Transverse colon (tissue), 4 donors: ENCODE measurements around the gene PRPF6.

ENCODE experiments used
- EP300 ChIP-seq: sonication (generic); formaldehyde crosslinking; IDR thresholded peaks from one replicate; pipeline ENCODE4 v1.6.1; 2017; ENCODE audit warnings: antibody characterized with exemption, low read depth
- POLR2A ChIP-seq: fragments of 450-650 bp; IDR thresholded peaks from one replicate; pipeline ENCODE4 v1.6.1; 2016; ENCODE audit warnings: antibody characterized with exemption, mild to moderate bottlenecking, moderate library complexity
- POLR2AphosphoS5 ChIP-seq, 3 donors: sonication (generic); formaldehyde crosslinking; IDR thresholded peaks; one replicate each; pipeline ENCODE4 v1.6.1; 2016; ENCODE audit warnings: antibody characterized with exemption in 3 of 3
- TF ChIP-seq, protein P1 (sequence below), 5 experiments: fragments of 200-600 bp in 3 of 5; fragments of 450-650 bp in 2 of 5; sonication (generic) in 3 of 5; IDR thresholded peaks; 1 replicate in 2 of 5; 2 replicates in 3 of 5; pipeline ENCODE4 v1.5.1; 2016 to 2017; ENCODE audit warnings: antibody characterized with exemption in 5 of 5, inconsistent platforms in 3 of 5, mild to moderate bottlenecking in 2 of 5, moderate library complexity in 1 of 5

DNA sequence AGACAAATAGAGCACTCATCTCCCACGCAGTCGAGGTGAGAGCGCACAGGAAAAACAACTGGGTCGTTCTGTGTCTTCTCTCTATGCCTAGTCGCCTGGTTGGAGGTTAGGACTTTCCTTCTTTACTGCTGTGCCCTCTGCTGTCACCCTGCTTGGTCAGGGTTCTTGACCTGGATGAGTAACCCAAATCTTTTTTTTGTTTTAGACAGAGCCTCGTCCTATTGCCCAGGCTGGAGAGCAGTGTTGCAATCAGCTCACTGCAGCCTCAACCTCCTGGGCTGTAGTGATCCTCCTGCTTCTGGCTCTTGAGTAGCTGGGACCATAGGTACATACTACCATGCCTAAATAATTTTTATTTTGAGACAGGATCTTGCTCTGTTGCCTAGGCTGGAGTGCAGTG, 24.5 kb downstream of the PRPF6 start:
- TF ChIP-seq, protein P1, sequence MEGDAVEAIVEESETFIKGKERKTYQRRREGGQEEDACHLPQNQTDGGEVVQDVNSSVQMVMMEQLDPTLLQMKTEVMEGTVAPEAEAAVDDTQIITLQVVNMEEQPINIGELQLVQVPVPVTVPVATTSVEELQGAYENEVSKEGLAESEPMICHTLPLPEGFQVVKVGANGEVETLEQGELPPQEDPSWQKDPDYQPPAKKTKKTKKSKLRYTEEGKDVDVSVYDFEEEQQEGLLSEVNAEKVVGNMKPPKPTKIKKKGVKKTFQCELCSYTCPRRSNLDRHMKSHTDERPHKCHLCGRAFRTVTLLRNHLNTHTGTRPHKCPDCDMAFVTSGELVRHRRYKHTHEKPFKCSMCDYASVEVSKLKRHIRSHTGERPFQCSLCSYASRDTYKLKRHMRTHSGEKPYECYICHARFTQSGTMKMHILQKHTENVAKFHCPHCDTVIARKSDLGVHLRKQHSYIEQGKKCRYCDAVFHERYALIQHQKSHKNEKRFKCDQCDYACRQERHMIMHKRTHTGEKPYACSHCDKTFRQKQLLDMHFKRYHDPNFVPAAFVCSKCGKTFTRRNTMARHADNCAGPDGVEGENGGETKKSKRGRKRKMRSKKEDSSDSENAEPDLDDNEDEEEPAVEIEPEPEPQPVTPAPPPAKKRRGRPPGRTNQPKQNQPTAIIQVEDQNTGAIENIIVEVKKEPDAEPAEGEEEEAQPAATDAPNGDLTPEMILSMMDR (IDR thresholded peaks at IDR 0.05), result no peak
- no peak for TF ChIP-seq POLR2AphosphoS5 (IDR thresholded peaks at IDR 0.05)
- no peak for TF ChIP-seq POLR2A
- TF ChIP-seq EP300, result no peak
